Measurements from ENCODE around the gene SLC9C1.

- TF ChIP-seq, protein P1, sequence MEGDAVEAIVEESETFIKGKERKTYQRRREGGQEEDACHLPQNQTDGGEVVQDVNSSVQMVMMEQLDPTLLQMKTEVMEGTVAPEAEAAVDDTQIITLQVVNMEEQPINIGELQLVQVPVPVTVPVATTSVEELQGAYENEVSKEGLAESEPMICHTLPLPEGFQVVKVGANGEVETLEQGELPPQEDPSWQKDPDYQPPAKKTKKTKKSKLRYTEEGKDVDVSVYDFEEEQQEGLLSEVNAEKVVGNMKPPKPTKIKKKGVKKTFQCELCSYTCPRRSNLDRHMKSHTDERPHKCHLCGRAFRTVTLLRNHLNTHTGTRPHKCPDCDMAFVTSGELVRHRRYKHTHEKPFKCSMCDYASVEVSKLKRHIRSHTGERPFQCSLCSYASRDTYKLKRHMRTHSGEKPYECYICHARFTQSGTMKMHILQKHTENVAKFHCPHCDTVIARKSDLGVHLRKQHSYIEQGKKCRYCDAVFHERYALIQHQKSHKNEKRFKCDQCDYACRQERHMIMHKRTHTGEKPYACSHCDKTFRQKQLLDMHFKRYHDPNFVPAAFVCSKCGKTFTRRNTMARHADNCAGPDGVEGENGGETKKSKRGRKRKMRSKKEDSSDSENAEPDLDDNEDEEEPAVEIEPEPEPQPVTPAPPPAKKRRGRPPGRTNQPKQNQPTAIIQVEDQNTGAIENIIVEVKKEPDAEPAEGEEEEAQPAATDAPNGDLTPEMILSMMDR (IDR thresholded peaks at IDR 0.05 in 2 of 3, conservative IDR thresholded peaks at IDR 0.05 in 1 of 3; ENCODE audit: insufficient read depth in 2 of 3, low read depth in 1 of 3, low read length in 3 of 3) = no peak
- TF ChIP-seq SRF (CRISPR knock-in tag; IDR thresholded peaks at IDR 0.05) = no peak
- no peak for TF ChIP-seq POLR2A (conservative IDR thresholded peaks at IDR 0.05)
- TF ChIP-seq, protein P2, sequence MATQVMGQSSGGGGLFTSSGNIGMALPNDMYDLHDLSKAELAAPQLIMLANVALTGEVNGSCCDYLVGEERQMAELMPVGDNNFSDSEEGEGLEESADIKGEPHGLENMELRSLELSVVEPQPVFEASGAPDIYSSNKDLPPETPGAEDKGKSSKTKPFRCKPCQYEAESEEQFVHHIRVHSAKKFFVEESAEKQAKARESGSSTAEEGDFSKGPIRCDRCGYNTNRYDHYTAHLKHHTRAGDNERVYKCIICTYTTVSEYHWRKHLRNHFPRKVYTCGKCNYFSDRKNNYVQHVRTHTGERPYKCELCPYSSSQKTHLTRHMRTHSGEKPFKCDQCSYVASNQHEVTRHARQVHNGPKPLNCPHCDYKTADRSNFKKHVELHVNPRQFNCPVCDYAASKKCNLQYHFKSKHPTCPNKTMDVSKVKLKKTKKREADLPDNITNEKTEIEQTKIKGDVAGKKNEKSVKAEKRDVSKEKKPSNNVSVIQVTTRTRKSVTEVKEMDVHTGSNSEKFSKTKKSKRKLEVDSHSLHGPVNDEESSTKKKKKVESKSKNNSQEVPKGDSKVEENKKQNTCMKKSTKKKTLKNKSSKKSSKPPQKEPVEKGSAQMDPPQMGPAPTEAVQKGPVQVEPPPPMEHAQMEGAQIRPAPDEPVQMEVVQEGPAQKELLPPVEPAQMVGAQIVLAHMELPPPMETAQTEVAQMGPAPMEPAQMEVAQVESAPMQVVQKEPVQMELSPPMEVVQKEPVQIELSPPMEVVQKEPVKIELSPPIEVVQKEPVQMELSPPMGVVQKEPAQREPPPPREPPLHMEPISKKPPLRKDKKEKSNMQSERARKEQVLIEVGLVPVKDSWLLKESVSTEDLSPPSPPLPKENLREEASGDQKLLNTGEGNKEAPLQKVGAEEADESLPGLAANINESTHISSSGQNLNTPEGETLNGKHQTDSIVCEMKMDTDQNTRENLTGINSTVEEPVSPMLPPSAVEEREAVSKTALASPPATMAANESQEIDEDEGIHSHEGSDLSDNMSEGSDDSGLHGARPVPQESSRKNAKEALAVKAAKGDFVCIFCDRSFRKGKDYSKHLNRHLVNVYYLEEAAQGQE (IDR thresholded peaks at IDR 0.05; ENCODE audit: borderline replicate concordance) = no peak
- TF ChIP-seq, protein P2 (CRISPR knock-in tag; IDR thresholded peaks at IDR 0.05; ENCODE audit: low read depth) = no peak
- TF ChIP-seq, protein P3, sequence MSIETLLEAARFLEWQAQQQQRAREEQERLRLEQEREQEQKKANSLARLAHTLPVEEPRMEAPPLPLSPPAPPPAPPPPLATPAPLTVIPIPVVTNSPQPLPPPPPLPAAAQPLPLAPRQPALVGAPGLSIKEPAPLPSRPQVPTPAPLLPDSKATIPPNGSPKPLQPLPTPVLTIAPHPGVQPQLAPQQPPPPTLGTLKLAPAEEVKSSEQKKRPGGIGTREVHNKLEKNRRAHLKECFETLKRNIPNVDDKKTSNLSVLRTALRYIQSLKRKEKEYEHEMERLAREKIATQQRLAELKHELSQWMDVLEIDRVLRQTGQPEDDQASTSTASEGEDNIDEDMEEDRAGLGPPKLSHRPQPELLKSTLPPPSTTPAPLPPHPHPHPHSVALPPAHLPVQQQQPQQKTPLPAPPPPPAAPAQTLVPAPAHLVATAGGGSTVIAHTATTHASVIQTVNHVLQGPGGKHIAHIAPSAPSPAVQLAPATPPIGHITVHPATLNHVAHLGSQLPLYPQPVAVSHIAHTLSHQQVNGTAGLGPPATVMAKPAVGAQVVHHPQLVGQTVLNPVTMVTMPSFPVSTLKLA (conservative IDR thresholded peaks at IDR 0.05) = no peak
- TF ChIP-seq ZNF561 (CRISPR knock-in tag; conservative IDR thresholded peaks at IDR 0.05) = no peak
- no peak for TF ChIP-seq POLR2H (tag; IDR thresholded peaks at IDR 0.05; ENCODE audit: low read depth)
- TF ChIP-seq MAX (CRISPR knock-in tag; IDR thresholded peaks at IDR 0.05) = no peak
- TF ChIP-seq ZFP36 (IDR thresholded peaks at IDR 0.05; ENCODE audit: low read depth, low read length, partially characterized antibody) = no peak
- no peak for TF ChIP-seq SNAPC5 (CRISPR knock-in tag; IDR thresholded peaks at IDR 0.05)
- TF ChIP-seq POLR2AphosphoS5 (IDR thresholded peaks at IDR 0.05; ENCODE audit: control insufficient read depth, insufficient read depth, low read depth, low read length) = no peak
- no peak for TF ChIP-seq ATF4 (CRISPR knock-in tag; IDR thresholded peaks at IDR 0.05)
- no peak for TF ChIP-seq PML (IDR thresholded peaks at IDR 0.05; ENCODE audit: low read length)
- TF ChIP-seq ZEB2 (IDR thresholded peaks at IDR 0.05) = no peak
These were observed 119.0 kb downstream of the SLC9C1 start for GRCh38 chr3:112175037-112175436.
